GM18873 (cell line): ENCODE results near the gene ARHGEF6.
"Not testable (repeated sequence)": the region's sequence is repeated elsewhere in the genome, so short reads cannot be mapped to it uniquely, and the experiment has no call there.

Experiments
- ATAC-seq: cut with Tn5 transposase; IDR thresholded peaks from one replicate; pipeline ENCODE4 v1.9.1; 2021; ENCODE audit warnings: mild to moderate bottlenecking, moderate library complexity, moderate number of reproducible peaks; ENCODE audit not compliant: unreplicated experiment, low FRiP score

ARHGEF6 gene

GRCh38 chrX:136780763-136781162, at the start of gene ARHGEF6:
TSS of gene ARHGEF6 (minus strand) at chrX:136780932. CDS start at chrX:136780882, 50 bp downstream.
- ATAC-seq, result no peak

GRCh38 chrX:136829413-136829812, 48.7 kb upstream of the ARHGEF6 start:
- no peak for ATAC-seq

GRCh38 chrX:136828830-136829229, 48.1 kb upstream of the ARHGEF6 start:
- no peak for ATAC-seq

GRCh38 chrX:136827026-136827425, 46.3 kb upstream of the ARHGEF6 start:
- no peak for ATAC-seq

GRCh38 chrX:136825771-136826170, 45.0 kb upstream of the ARHGEF6 start:
- no peak for ATAC-seq

GRCh38 chrX:136823175-136823574, 42.4 kb upstream of the ARHGEF6 start:
- no peak for ATAC-seq

GRCh38 chrX:136822337-136823095, 41.8 kb upstream of the ARHGEF6 start:
- ATAC-seq, result no peak

GRCh38 chrX:136819756-136820155, 39.0 kb upstream of the ARHGEF6 start:
- ATAC-seq, result not testable (repeated sequence)

- ATAC-seq, result no peak
These were observed 38.4 kb upstream of the ARHGEF6 start for GRCh38 chrX:136819031-136819703.

- no peak for ATAC-seq
These were observed 36.2 kb upstream of the ARHGEF6 start for GRCh38 chrX:136816975-136817374.

GRCh38 chrX:136814847-136815750, 34.4 kb upstream of the ARHGEF6 start:
- no peak for ATAC-seq

GRCh38 chrX:136812286-136812685, 31.6 kb upstream of the ARHGEF6 start:
- no peak for ATAC-seq

GRCh38 chrX:136810493-136810892, 29.8 kb upstream of the ARHGEF6 start:
- no peak for ATAC-seq

- no peak for ATAC-seq
These were observed 26.2 kb upstream of the ARHGEF6 start for GRCh38 chrX:136806891-136807410.

GRCh38 chrX:136802515-136802914, 21.8 kb upstream of the ARHGEF6 start:
- ATAC-seq, result no peak

GRCh38 chrX:136797787-136798186, 17.1 kb upstream of the ARHGEF6 start:
- no peak for ATAC-seq

GRCh38 chrX:136795132-136795531, 14.4 kb upstream of the ARHGEF6 start:
- not testable (repeated sequence) for ATAC-seq

- not testable (repeated sequence) for ATAC-seq
These were observed 13.9 kb upstream of the ARHGEF6 start for GRCh38 chrX:136794660-136795059.

GRCh38 chrX:136794080-136794479, 13.3 kb upstream of the ARHGEF6 start:
- no peak for ATAC-seq

- no peak for ATAC-seq
These were observed 9.1 kb upstream of the ARHGEF6 start for GRCh38 chrX:136789856-136790255.

- no peak for ATAC-seq
These were observed 3.5 kb upstream of the ARHGEF6 start for GRCh38 chrX:136784231-136784630.
